Breast epithelium (tissue), 3 donors: ENCODE data around the gene EML1.

Source experiments
- CTCF ChIP-seq, 3 donors: fragments of 450-650 bp; IDR thresholded peaks; one replicate each; pipeline ENCODE4 v1.5.1; 2016 to 2017; ENCODE audit warnings: antibody characterized with exemption in 3 of 3, mild to moderate bottlenecking in 3 of 3, moderate library complexity in 3 of 3
- POLR2A ChIP-seq: fragments of 450-650 bp; IDR thresholded peaks from one replicate; pipeline ENCODE4 v1.6.1; 2016; ENCODE audit warnings: antibody characterized with exemption, mild to moderate bottlenecking, moderate library complexity
- POLR2AphosphoS5 ChIP-seq, 3 donors: sonication (generic); formaldehyde crosslinking; IDR thresholded peaks; one replicate each; pipeline ENCODE4 v1.6.1; 2017; ENCODE audit warnings: antibody characterized with exemption in 3 of 3

GRCh38 chr14:99779751-99780150, 13.5 kb upstream of the EML1 start:
- TF ChIP-seq POLR2AphosphoS5 (IDR thresholded peaks at IDR 0.05) (no peak), CTCF (IDR thresholded peaks at IDR 0.05) (no peak), POLR2A (no peak)
